Measurements from ENCODE around the gene CLRN2. TPM values are rescaled to one million over a fixed set of nuclear protein-coding genes. Genes with fewer than 3 reads are reported as not detected.

The CLRN2 gene
- total RNA-seq, 1 experiment from 2014 or later = not detected

- Histone ChIP-seq H3K27me3 (replicated peaks; ENCODE audit: control insufficient read depth, insufficient read depth, low read length) (no peaks in the 10 kb centered on the region), H3K4me3 (ENCODE audit: low read depth, low read length) (no peak overlapping the region), H3K4me1 (no peaks in the 10 kb centered on the region), H3K9me3 (no peaks in the 10 kb centered on the region), H3K36me3 (ENCODE audit: control insufficient read depth, insufficient read depth, low read length) (peaks cover 3% of the 10 kb centered on the region; the same call in 1 of the 2 replicates)
- Mint-ChIP-seq H3K4me3 (ENCODE audit: unreplicated experiment) (no peak overlapping the region), H3K4me1 (ENCODE audit: low read depth, unreplicated experiment) (no peaks in the 10 kb centered on the region), H3K36me3 (ENCODE audit: insufficient read depth, unreplicated experiment) (peaks cover 28% of the 10 kb centered on the region), H3K9me3 (ENCODE audit: unreplicated experiment) (no peaks in the 10 kb centered on the region), H3K27ac (ENCODE audit: unreplicated experiment) (no peak overlapping the region), H3K27me3 (ENCODE audit: insufficient read depth, unreplicated experiment) (no peaks in the 10 kb centered on the region)
- no peak for DNase-seq
- no peak for TF ChIP-seq CTCF (IDR thresholded peaks at IDR 0.05; ENCODE audit: insufficient read depth in 1 of 2, low read depth in 1 of 2, low read length in 1 of 2, severe bottlenecking in 1 of 2, unreplicated experiment in 1 of 2)
- BruUV-seq (replicated peaks) = no TSS peak
- POLR2A ChIA-PET = no interaction called here
- intact Hi-C loops (cut with micrococcal nuclease; ENCODE audit: unreplicated experiment) = no loop called here
- CTCF ChIA-PET = no interaction called here
Measured at GRCh38 chr4:17500574-17500973, 14.4 kb upstream of the CLRN2 start.

GRCh38 chr4:17502756-17503155, 12.2 kb upstream of the CLRN2 start:
- CTCF ChIA-PET = no interaction called here

GRCh38 chr4:17504081-17504480, 10.9 kb upstream of the CLRN2 start:
- no peak overlapping the region for H3K27ac Mint-ChIP-seq (ENCODE audit: unreplicated experiment)
- H3K4me1 ChIP-seq = no peaks in the 10 kb centered on the region
- intact Hi-C loops (cut with micrococcal nuclease; ENCODE audit: unreplicated experiment) = no loop called here
- no peaks in the 10 kb centered on the region for H3K4me1 Mint-ChIP-seq (ENCODE audit: low read depth, unreplicated experiment)
- no peak for DNase-seq
- no peaks in the 10 kb centered on the region for H3K9me3 ChIP-seq
- 0 out of 2 replicates have a peak, but pooled peaks cover 2% of the 10 kb centered on the region for H3K36me3 ChIP-seq (ENCODE audit: control insufficient read depth, insufficient read depth, low read length)
- no peak overlapping the region for H3K4me3 ChIP-seq (ENCODE audit: low read depth, low read length)
- peaks cover 21% of the 10 kb centered on the region for H3K36me3 Mint-ChIP-seq (ENCODE audit: insufficient read depth, unreplicated experiment)
- H3K4me3 Mint-ChIP-seq (ENCODE audit: unreplicated experiment) = no peak overlapping the region
- H3K27me3 ChIP-seq (replicated peaks; ENCODE audit: control insufficient read depth, insufficient read depth, low read length) = no peaks in the 10 kb centered on the region
- ChIA-PET CTCF (no interaction called here), POLR2A (no interaction called here)
- H3K9me3 Mint-ChIP-seq (ENCODE audit: unreplicated experiment) = no peaks in the 10 kb centered on the region
- no peak for TF ChIP-seq CTCF (IDR thresholded peaks at IDR 0.05; ENCODE audit: insufficient read depth in 1 of 2, low read depth in 1 of 2, low read length in 1 of 2, severe bottlenecking in 1 of 2, unreplicated experiment in 1 of 2)
- no TSS peak for BruUV-seq (replicated peaks)
- H3K27me3 Mint-ChIP-seq (ENCODE audit: insufficient read depth, unreplicated experiment) = no peaks in the 10 kb centered on the region

More at GRCh38 chr4:17502756-17503155, 12.2 kb upstream of the CLRN2 start:
- BruUV-seq (replicated peaks) = no TSS peak
- Histone ChIP-seq H3K4me3 (ENCODE audit: low read depth, low read length) (no peak overlapping the region), H3K36me3 (ENCODE audit: control insufficient read depth, insufficient read depth, low read length) (0 out of 2 replicates have a peak, but pooled peaks cover 2% of the 10 kb centered on the region), H3K27me3 (replicated peaks; ENCODE audit: control insufficient read depth, insufficient read depth, low read length) (no peaks in the 10 kb centered on the region), H3K9me3 (no peaks in the 10 kb centered on the region), H3K4me1 (no peaks in the 10 kb centered on the region)
- POLR2A ChIA-PET = no interaction called here
- H3K4me1 Mint-ChIP-seq (ENCODE audit: low read depth, unreplicated experiment) = no peaks in the 10 kb centered on the region
- no peak for DNase-seq
- intact Hi-C loops (cut with micrococcal nuclease; ENCODE audit: unreplicated experiment) = no loop called here
- H3K4me3 Mint-ChIP-seq (ENCODE audit: unreplicated experiment) = no peak overlapping the region
- H3K27ac Mint-ChIP-seq (ENCODE audit: unreplicated experiment) = no peak overlapping the region
- peaks cover 24% of the 10 kb centered on the region for H3K36me3 Mint-ChIP-seq (ENCODE audit: insufficient read depth, unreplicated experiment)
- no peaks in the 10 kb centered on the region for H3K9me3 Mint-ChIP-seq (ENCODE audit: unreplicated experiment)
- TF ChIP-seq CTCF (IDR thresholded peaks at IDR 0.05; ENCODE audit: insufficient read depth in 1 of 2, low read depth in 1 of 2, low read length in 1 of 2, severe bottlenecking in 1 of 2, unreplicated experiment in 1 of 2) = no peak
- H3K27me3 Mint-ChIP-seq (ENCODE audit: insufficient read depth, unreplicated experiment) = no peaks in the 10 kb centered on the region

All from Caco-2 (cell line).